Hypothalamus (tissue), 51 donors: ENCODE measurements around the gene RASAL2.
"Not testable (repeated sequence)": the region's sequence is repeated elsewhere in the genome, so short reads cannot be mapped to it uniquely, and the experiment has no call there.

Experiments used
- DNase-seq, 51 donors: peaks; one replicate each; lab custom pipeline; 2025; lab: John Stamatoyannopoulos, UW

The RASAL2 gene

GRCh38 chr1:178218550-178218949, 124.6 kb downstream of the RASAL2 start:
- no peak for DNase-seq

- no peak for DNase-seq
Measured at GRCh38 chr1:178220094-178220493, 126.2 kb downstream of the RASAL2 start.

GRCh38 chr1:178223289-178223688, 129.4 kb downstream of the RASAL2 start:
- DNase-seq, result no peak

DNA sequence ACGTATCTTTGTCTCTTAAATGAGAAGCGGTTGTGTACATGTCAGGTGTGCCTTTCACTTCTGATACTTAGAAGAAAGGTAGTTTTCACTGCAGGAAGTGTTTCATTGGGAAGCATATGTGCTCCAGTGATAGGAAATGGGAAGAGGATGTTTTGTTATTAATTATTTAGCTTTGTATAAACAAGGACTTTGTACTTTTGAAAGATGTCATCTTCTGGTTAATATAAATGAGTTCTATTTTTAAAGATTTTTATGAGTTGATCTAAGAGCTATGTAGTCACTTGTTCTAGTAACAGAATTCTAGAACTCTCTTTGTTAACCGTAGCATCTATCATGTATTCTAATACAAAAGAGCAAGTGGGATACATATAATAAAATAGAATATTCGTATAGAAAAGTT, 130.5 kb downstream of the RASAL2 start:
- DNase-seq, result no peak

GRCh38 chr1:178230881-178231409, 137.0 kb downstream of the RASAL2 start:
- no peak for DNase-seq

DNA sequence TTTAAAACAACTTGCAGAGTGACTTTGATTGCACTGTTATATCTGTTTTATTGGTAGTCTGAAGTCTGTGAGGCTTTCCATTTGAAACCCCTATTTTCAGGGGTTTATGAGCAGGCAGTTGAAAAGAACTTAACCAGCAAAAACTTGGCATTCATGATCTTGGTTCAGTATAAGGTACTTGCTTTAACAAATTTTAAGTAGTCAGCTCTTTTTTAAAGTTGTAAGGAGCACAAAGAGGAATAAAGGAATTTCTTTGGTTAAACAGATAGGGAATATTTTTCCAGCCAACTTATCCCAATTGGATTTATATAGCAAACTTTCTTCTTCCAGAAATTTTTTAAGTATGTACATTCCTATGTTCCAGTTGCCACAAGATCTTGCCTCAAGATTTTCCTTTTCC, 138.2 kb downstream of the RASAL2 start:
- no peak for DNase-seq

- no peak for DNase-seq
Measured at GRCh38 chr1:178232949-178233348, 139.0 kb downstream of the RASAL2 start.

- no peak for DNase-seq
Measured at GRCh38 chr1:178237121-178237520, 143.2 kb downstream of the RASAL2 start.

DNA sequence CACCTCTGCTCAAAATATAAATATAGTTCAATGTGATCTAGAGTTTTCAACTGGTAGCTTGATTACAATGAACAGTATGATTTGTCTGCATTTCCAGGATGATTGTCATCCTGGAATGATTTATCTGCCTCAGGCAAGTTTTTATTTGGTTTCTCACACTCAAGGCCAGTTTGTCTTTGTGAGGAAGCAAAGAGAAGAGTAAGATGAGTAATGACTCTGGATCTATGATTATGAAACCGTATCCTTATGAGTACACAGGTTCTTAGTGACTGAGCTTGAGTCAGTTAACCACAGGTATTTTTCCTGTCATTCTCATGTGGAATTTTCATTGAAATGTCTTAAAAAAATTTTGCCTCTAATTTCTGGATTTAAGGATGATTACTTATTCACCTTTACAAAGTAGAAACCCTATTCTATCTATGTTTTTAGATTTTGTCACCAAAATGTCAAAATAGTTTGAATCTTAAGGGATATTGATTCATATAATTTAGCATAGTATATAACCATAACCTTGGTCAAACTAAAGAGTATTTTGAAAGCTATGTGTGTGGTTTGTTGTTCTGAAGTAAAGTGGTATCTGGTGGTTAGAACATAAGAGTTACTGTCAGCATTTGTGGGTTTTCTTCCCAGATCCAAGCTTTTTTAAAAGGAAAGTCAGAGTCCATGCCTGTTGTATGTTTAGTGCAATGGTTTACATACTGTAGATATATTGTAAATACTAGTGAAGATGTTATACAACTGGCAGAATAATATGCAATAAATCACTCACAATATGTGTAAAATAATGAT, 145.0 kb downstream of the RASAL2 start:
- no peak for DNase-seq

DNA sequence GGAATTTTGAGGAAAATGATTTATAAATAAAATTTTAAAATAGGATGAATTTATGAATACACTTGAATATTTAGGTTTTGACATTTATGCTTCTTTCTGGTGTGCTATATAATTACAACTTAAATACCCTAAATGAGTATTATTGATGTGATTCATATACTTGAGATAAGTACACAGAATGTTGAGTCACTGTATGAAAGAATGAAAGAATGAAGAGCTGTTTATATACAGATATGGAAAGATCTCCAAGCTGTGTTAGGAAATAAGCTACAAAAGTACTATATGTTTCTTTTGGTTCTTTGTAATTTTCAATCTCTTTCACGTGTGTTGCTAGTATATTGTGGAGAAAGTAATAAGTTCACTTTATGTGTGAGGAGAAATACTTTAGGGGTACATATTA, 147.2 kb downstream of the RASAL2 start:
- DNase-seq, result no peak

- DNase-seq, result no peak
Measured at GRCh38 chr1:178241837-178242236, 147.9 kb downstream of the RASAL2 start.

- DNase-seq, result no peak
Measured at GRCh38 chr1:178243119-178243518, 149.2 kb downstream of the RASAL2 start.

DNA sequence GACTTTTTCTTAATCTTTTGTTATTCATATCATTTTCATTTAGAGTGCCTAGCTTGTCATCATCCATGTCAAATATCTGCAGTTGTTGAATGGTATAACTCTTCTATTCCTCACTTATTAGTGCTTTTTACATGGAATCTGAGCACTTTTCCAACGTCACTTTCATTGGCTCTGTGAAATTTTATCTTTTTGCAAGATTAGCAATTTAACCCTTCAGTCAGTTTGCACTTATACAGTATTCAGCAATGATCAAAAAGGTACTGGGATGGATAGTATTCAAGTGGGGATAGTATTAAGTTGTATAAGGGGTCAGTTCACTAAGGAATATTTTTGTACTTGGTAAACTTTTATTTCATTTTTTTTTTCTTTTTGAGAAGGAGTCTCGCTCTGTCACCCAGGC, 150.0 kb downstream of the RASAL2 start:
- DNase-seq, result no peak

- DNase-seq, result not testable (repeated sequence)
Measured at GRCh38 chr1:178248284-178248683, 154.4 kb downstream of the RASAL2 start.

GRCh38 chr1:178253581-178253980, 159.7 kb downstream of the RASAL2 start:
- DNase-seq, result not testable (repeated sequence)

- no peak for DNase-seq
Measured at GRCh38 chr1:178254433-178254832, 160.5 kb downstream of the RASAL2 start.

GRCh38 chr1:178258536-178258935, 164.6 kb downstream of the RASAL2 start:
- no peak for DNase-seq

GRCh38 chr1:178262120-178262500, 168.2 kb downstream of the RASAL2 start:
- no peak for DNase-seq

- no peak for DNase-seq
Measured at GRCh38 chr1:178263341-178263740, 169.4 kb downstream of the RASAL2 start.

GRCh38 chr1:178266113-178266512, 172.2 kb downstream of the RASAL2 start:
- DNase-seq, result no peak

DNA sequence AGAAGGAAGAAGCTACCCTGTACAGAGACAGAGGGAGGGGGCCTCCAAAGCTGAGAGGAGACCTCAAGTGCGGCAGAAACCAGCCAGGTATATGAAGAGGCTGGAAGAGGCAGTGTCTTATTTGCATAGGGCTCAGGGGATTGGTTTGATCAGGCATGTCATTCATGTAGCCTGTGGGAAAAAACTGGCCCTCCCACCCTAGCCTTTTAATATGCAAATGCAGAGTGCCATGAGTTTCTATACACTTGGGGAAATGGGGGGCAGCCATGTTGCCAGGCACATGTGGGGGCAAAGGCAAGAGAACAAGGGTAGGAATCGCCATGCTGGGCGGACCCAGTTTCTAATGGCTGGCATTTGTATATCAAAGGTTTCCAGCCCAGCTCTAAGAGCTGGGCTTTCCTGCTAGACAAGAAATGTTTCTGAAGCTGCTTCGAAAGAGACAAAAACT, 172.7 kb downstream of the RASAL2 start:
- DNase-seq, result no peak

GRCh38 chr1:178267646-178268094, 173.8 kb downstream of the RASAL2 start:
- no peak for DNase-seq
